SW 1271 (cell line): ENCODE results near the gene ADAMTSL3.
"Not testable (repeated sequence)": the region's sequence is repeated elsewhere in the genome, so short reads cannot be mapped to it uniquely, and the experiment has no call there.

ENCODE experiments used
- DNase-seq, 2 experiments: peaks; one replicate each; lab custom pipeline; 2025; lab: John Stamatoyannopoulos, UW

ADAMTSL3 gene

GRCh38 chr15:83702314-83702713, 48.4 kb downstream of the ADAMTSL3 start:
- DNase-seq, result not testable (repeated sequence)

GRCh38 chr15:83708328-83708727, 54.4 kb downstream of the ADAMTSL3 start:
- no peak for DNase-seq

- DNase-seq, result no peak
Measured at GRCh38 chr15:83709241-83709640, 55.3 kb downstream of the ADAMTSL3 start.

GRCh38 chr15:83709811-83710210, 55.9 kb downstream of the ADAMTSL3 start:
- no peak for DNase-seq

GRCh38 chr15:83710452-83710851, 56.5 kb downstream of the ADAMTSL3 start:
- no peak for DNase-seq

GRCh38 chr15:83711236-83711635, 57.3 kb downstream of the ADAMTSL3 start:
- no peak for DNase-seq

- no peak for DNase-seq
Measured at GRCh38 chr15:83713242-83713641, 59.3 kb downstream of the ADAMTSL3 start.

GRCh38 chr15:83714939-83715628, 61.2 kb downstream of the ADAMTSL3 start:
- no peak for DNase-seq

GRCh38 chr15:83716605-83717004, 62.7 kb downstream of the ADAMTSL3 start:
- no peak for DNase-seq

- DNase-seq, result no peak
Measured at GRCh38 chr15:83717010-83717409, 63.1 kb downstream of the ADAMTSL3 start.

- DNase-seq, result no peak
Measured at GRCh38 chr15:83720468-83720867, 66.5 kb downstream of the ADAMTSL3 start.

- no peak for DNase-seq
Measured at GRCh38 chr15:83721031-83721430, 67.1 kb downstream of the ADAMTSL3 start.

GRCh38 chr15:83721981-83722380, 68.1 kb downstream of the ADAMTSL3 start:
- no peak for DNase-seq

GRCh38 chr15:83723216-83723615, 69.3 kb downstream of the ADAMTSL3 start:
- no peak for DNase-seq

- no peak for DNase-seq
Measured at GRCh38 chr15:83732196-83732595, 78.3 kb downstream of the ADAMTSL3 start.

GRCh38 chr15:83732770-83733169, 78.8 kb downstream of the ADAMTSL3 start:
- DNase-seq, result no peak

- peak in 1 of 2 experiments; percentile 68 for DNase-seq
Measured at GRCh38 chr15:83733206-83733605, 79.3 kb downstream of the ADAMTSL3 start.

GRCh38 chr15:83733691-83734090, 79.8 kb downstream of the ADAMTSL3 start:
- DNase-seq, result no peak

- peak in 1 of 2 experiments; percentile 37 for DNase-seq
Measured at GRCh38 chr15:83734487-83734886, 80.6 kb downstream of the ADAMTSL3 start.

GRCh38 chr15:83739629-83740028, 85.7 kb downstream of the ADAMTSL3 start:
- no peak for DNase-seq

GRCh38 chr15:83745771-83746170, 91.8 kb downstream of the ADAMTSL3 start:
- DNase-seq, result no peak

GRCh38 chr15:83746231-83746630, 92.3 kb downstream of the ADAMTSL3 start:
- DNase-seq, result no peak

GRCh38 chr15:83747050-83747717, 93.3 kb downstream of the ADAMTSL3 start:
- DNase-seq, result peak in 1 of 2 experiments; percentile 70

GRCh38 chr15:83747718-83748110, 93.8 kb downstream of the ADAMTSL3 start:
- no peak for DNase-seq
